ENCODE measurements around the gene ORMDL3. TPM values are rescaled to one million over a fixed set of nuclear protein-coding genes. Genes with fewer than 3 reads are reported as not detected.

Gene ORMDL3, protein sequence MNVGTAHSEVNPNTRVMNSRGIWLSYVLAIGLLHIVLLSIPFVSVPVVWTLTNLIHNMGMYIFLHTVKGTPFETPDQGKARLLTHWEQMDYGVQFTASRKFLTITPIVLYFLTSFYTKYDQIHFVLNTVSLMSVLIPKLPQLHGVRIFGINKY
- total RNA-seq = 10 to 100 TPM; 33.0 to 97.4 (median 79.0) TPM

DNA sequence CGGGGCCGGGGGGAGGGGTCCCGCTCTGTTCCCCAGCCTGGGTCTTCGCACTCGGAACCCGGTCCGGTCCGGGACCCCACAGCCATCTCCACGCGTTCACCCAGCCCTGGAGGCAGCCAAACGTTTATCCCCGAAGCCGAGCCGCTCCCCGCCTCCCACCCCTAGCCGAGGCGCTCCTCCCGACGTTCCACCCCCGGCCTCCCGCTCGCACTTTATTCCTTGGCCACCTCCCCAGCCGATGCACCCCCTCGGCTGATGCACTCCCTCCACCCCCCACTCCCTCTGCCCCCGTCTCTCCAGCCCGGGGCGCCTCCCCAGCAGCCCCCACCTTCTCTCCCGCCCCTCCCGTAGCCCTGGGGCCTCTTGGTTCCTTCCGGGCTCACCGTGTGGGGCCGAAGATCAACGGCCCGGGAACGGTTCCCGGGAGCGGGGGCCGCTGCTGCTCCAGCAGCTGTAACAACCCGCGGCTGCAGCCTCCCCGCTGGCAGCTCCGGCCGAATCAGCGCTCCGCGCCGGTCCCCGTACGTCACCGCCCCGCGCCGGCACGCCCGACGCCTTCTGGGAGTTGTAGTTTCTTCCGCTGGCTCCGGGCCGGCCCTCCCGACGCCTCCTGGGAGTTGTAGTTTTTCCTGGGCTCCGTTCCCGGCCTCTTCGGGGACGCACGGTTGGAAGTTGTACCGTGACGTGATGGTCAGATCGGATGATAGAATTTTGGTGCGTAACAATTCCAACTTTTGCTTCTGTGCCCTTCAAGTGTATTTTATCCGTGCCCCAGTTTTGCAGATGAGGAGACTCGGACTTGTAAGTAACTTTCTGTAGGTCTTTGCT is at the start of gene ORMDL3, which contains the start of gene LRRC3C:
Gene ORMDL3 (minus strand): TSS at position 501 of the 828 bp plus-strand sequence. CDS start 3,398 bp downstream, outside the sequence.
Gene LRRC3C (plus strand): TSS at position 632 of the 828 bp plus-strand sequence. CDS start 13,792 bp downstream, outside the sequence.
- DNase-seq = peak; percentile 86 to 98 (median 96)
- peak; percentile 78 to 88 for TF ChIP-seq POLR2A (IDR thresholded peaks at IDR 0.05)
- TF ChIP-seq, protein P1, sequence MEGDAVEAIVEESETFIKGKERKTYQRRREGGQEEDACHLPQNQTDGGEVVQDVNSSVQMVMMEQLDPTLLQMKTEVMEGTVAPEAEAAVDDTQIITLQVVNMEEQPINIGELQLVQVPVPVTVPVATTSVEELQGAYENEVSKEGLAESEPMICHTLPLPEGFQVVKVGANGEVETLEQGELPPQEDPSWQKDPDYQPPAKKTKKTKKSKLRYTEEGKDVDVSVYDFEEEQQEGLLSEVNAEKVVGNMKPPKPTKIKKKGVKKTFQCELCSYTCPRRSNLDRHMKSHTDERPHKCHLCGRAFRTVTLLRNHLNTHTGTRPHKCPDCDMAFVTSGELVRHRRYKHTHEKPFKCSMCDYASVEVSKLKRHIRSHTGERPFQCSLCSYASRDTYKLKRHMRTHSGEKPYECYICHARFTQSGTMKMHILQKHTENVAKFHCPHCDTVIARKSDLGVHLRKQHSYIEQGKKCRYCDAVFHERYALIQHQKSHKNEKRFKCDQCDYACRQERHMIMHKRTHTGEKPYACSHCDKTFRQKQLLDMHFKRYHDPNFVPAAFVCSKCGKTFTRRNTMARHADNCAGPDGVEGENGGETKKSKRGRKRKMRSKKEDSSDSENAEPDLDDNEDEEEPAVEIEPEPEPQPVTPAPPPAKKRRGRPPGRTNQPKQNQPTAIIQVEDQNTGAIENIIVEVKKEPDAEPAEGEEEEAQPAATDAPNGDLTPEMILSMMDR (IDR thresholded peaks at IDR 0.05) = no peak

DNA sequence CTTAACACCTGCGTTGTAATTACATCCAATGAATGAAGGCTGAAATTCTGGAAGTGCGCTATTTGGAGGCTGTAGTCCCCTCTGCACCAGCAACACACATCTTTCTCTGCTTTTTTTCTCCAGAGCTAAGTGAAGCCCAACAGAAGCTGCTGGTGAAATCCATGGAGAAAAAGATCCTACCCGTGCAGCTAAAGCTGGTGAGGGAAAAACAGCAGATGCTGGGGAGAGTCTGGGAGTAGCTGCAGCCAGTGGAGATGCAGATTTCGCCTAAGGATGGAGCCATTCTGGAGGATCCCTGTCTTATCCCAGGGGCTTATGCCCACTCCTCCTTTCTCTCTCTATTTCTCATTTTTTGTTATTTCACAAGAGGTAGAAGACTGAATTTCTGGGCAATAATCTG is 48.4 kb upstream of the ORMDL3 start:
- no peak overlapping the region for H3K4me3 ChIP-seq
- no peaks in the 10 kb centered on the region for H3K4me1 ChIP-seq
- no peaks in the 10 kb centered on the region for H3K9me3 ChIP-seq
- no peak for DNase-seq
- no peaks in the 10 kb centered on the region for H3K27me3 ChIP-seq
- no peaks in the 10 kb centered on the region for H3K36me3 ChIP-seq
- TF ChIP-seq, protein P1 (IDR thresholded peaks at IDR 0.05) = no peak
- H3K27ac ChIP-seq = no peak overlapping the region

More for the DNA sequence above, at the start of gene ORMDL3, which contains the start of gene LRRC3C:
- no peaks in the 10 kb centered on the region for H3K9me3 ChIP-seq
- H3K27ac ChIP-seq = peak within 1 kb of the TSS; percentile 84 to 90 (median 87)
- no peaks in the 10 kb centered on the region for H3K27me3 ChIP-seq
- peaks cover 0 to 37% (median 16%) of the 10 kb centered on the region in 4 donors for H3K4me1 ChIP-seq
- peak within 1 kb of the TSS; percentile 75 to 90 (median 88) for H3K4me3 ChIP-seq
- H3K36me3 ChIP-seq = peaks cover 0 to 18% (median 2%) of the 10 kb centered on the region in 3 donors

DNA sequence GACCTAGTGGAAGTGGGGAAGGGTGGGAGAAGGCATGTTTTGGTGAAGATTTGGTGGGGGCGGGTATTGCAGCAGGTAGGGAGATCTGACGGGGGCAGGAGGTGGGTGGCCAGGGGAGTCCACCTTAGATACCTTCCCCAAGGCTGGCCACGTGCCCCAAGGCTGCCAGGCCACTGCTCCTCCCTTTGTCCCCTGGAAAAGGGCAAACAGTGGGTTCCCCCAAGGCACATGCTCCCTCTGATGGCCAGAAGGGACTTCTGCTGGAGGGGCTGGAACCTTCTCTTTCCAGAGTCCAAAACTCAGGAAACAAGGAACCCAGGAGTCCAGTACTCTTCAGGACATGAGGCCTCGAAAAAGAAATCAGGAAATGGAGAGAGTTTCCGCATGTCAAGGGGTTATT is 47.0 kb upstream of the ORMDL3 start:
- no peak overlapping the region for H3K4me3 ChIP-seq
- no peak overlapping the region for H3K27ac ChIP-seq
- H3K9me3 ChIP-seq = no peaks in the 10 kb centered on the region
- DNase-seq = no peak
- H3K36me3 ChIP-seq = no peaks in the 10 kb centered on the region
- TF ChIP-seq, protein P1 (IDR thresholded peaks at IDR 0.05) = no peak
- TF ChIP-seq POLR2A (IDR thresholded peaks at IDR 0.05) = no peak
- H3K4me1 ChIP-seq = peaks cover 0 to 2% (median 0%) of the 10 kb centered on the region in 4 donors
- H3K27me3 ChIP-seq = no peaks in the 10 kb centered on the region

DNA sequence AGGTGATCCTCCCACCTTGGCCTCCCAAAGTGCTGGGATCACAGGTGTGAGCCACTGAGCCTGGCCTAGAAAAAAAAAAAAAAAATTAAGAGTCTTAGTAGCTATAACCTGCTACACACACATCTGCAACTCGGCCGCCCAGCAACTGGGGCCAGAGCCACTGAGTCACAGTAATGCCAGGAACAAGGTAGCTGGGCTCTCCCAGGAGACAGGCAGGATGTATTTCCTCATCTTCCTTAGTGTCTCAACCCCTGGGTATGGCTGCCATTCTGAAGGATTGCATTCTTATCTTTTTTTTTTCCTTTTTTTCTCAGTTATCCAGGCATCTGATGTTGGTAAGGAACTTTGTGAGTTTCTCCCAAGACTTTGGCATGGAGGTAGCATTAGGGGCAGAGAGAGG is 46.1 kb upstream of the ORMDL3 start:
- Histone ChIP-seq H3K4me1 (peaks cover 0 to 3% (median 0%) of the 10 kb centered on the region in 4 donors), H3K4me3 (no peak overlapping the region), H3K27ac (no peak overlapping the region), H3K36me3 (no peaks in the 10 kb centered on the region), H3K9me3 (no peaks in the 10 kb centered on the region), H3K27me3 (no peaks in the 10 kb centered on the region)
- no peak for DNase-seq
- no peak for TF ChIP-seq POLR2A (IDR thresholded peaks at IDR 0.05)
- TF ChIP-seq, protein P1 (IDR thresholded peaks at IDR 0.05) = no peak

DNA sequence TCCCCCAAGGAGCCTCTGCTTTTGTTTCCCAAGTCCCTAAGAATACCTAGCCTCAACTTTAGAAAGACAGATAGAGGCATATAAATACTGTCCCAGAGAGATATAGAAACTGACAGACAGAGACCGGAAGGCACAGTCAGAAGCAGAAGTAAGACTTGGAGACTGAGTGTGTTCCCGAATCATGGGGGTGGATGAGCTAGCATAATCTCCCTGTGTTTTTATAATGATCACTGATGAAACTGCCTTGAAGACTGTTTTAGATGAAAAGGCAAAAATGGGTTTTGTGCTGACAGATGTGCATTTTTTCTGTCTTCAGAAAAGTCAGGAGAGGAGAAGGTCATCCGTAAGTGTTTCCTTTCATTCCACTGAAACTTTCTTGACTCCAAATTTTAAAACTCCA is 44.9 kb upstream of the ORMDL3 start:
- TF ChIP-seq POLR2A (IDR thresholded peaks at IDR 0.05) = no peak
- TF ChIP-seq, protein P1 (IDR thresholded peaks at IDR 0.05) = no peak
- Histone ChIP-seq H3K4me1 (peaks cover 0 to 3% (median 0%) of the 10 kb centered on the region in 4 donors), H3K9me3 (no peaks in the 10 kb centered on the region), H3K4me3 (no peak overlapping the region), H3K27ac (peak overlapping the region in 1 of 4 donors; percentile 9), H3K36me3 (no peaks in the 10 kb centered on the region), H3K27me3 (no peaks in the 10 kb centered on the region)
- no peak for DNase-seq
